Common myeloid progenitor, CD34-positive (primary cell): ENCODE data around the gene SLC22A14.

Source experiments
- CTCF ChIA-PET: fragments of 350-600 bp; sonication (Branson Sonifier 250); formaldehyde crosslinking; loops from one replicate; lab custom pipeline; 2021; ENCODE audit warnings: antibody characterized with exemption; lab: Charles Lee
- POLR2A ChIA-PET: fragments of 350-600 bp; sonication (Branson Sonifier 250); formaldehyde crosslinking; loops from one replicate; lab custom pipeline; 2021; ENCODE audit warnings: antibody characterized with exemption; lab: Charles Lee
- DNase-seq, 3 donors: peaks; one replicate each; pipeline versions ENCODE4 v3.0.0 to v3.0.0-alpha.2; 2013
- H3K27ac ChIP-seq, 2 experiments: 1 replicate in 1 of 2; 2 replicates in 1 of 2; pipeline ENCODE4 v1.7.0; 2013; ENCODE audit warnings: inconsistent platforms in 2 of 2, low read length in 2 of 2, mild to moderate bottlenecking in 2 of 2, low read depth in 1 of 2, moderate library complexity in 1 of 2; ENCODE audit not compliant: severe bottlenecking in 2 of 2, insufficient read depth in 1 of 2, poor library complexity in 1 of 2
- H3K27me3 ChIP-seq, 5 experiments: replicated peaks in 2 of 5; 1 replicate in 3 of 5; 2 replicates in 2 of 5; pipeline versions ENCODE4 v1.6.1 to v1.7.0; 2013; ENCODE audit warnings: low read length in 4 of 5, mild to moderate bottlenecking in 2 of 5, moderate library complexity in 2 of 5, inconsistent platforms in 1 of 5; ENCODE audit not compliant: insufficient read depth in 5 of 5, control insufficient read depth in 4 of 5
- H3K36me3 ChIP-seq, 4 experiments: 1 replicate in 2 of 4; 2 replicates in 2 of 4; pipeline versions ENCODE4 v1.6.1 to v1.7.0; 2013; ENCODE audit warnings: low read length in 3 of 4, control low read depth in 1 of 4, mild to moderate bottlenecking in 1 of 4; ENCODE audit not compliant: control insufficient read depth in 4 of 4, insufficient read depth in 4 of 4
- H3K4me1 ChIP-seq, 4 experiments: 1 replicate in 3 of 4; 2 replicates in 1 of 4; pipeline versions ENCODE4 v1.6.1 to v1.7.1; 2013; ENCODE audit warnings: low read length in 3 of 4, mild to moderate bottlenecking in 3 of 4, control low read depth in 1 of 4, inconsistent platforms in 1 of 4, moderate library complexity in 1 of 4; ENCODE audit not compliant: control insufficient read depth in 4 of 4, insufficient read depth in 4 of 4; ENCODE audit errors: control extremely low read depth in 1 of 4
- H3K4me3 ChIP-seq, 7 experiments: 1 replicate in 4 of 7; 2 replicates in 3 of 7; pipeline versions ENCODE4 v1.5.1 to v1.7.0; 2013; ENCODE audit warnings: mild to moderate bottlenecking in 7 of 7, low read length in 6 of 7, moderate library complexity in 6 of 7, inconsistent platforms in 2 of 7, low read depth in 2 of 7, control low read depth in 1 of 7; ENCODE audit not compliant: insufficient read depth in 4 of 7, control insufficient read depth in 1 of 7; ENCODE audit errors: extremely low read depth in 1 of 7
- H3K9me3 ChIP-seq, 5 experiments: 1 replicate in 4 of 5; 2 replicates in 1 of 5; pipeline versions ENCODE4 v1.6.1 to v1.7.1; 2013; ENCODE audit warnings: low read length in 4 of 5, mild to moderate bottlenecking in 2 of 5, inconsistent platforms in 1 of 5, low read depth in 1 of 5, moderate library complexity in 1 of 5; ENCODE audit not compliant: control insufficient read depth in 4 of 5, insufficient read depth in 2 of 5; ENCODE audit errors: control extremely low read depth in 1 of 5
- WGBS: methylation state at CpG from one replicate; pipeline ENCODE4 v1.1.5; 2013; ENCODE audit not compliant: insufficient coverage; 5-methylcytosine and 5-hydroxymethylcytosine counted together

The SLC22A14 gene

GRCh38 chr3:38349684-38350359 is 67.7 kb downstream of the SLC22A14 start:
- Histone ChIP-seq H3K4me1 (peaks cover 0 to 14% (median 9%) of the 10 kb centered on the region in 4 experiments), H3K36me3 (peaks cover 0 to 12% (median 2%) of the 10 kb centered on the region in 4 experiments), H3K27me3 (no peaks in the 10 kb centered on the region), H3K9me3 (no peaks in the 10 kb centered on the region), H3K27ac (no peak overlapping the region), H3K4me3 (no peak overlapping the region)
- no peak for DNase-seq
- CTCF ChIA-PET = interaction anchor here (0.7 to 1.5 kb wide), 3 partner anchors 15 to 560 kb away, joined by 3 to 5 read pairs (median 3); no protein-coding TSS in a partner anchor
- POLR2A ChIA-PET = no interaction called here
- WGBS = 100% methylated on average over 2 of the region's 8 CpGs

GRCh38 chr3:38353151-38353550 is 71.1 kb downstream of the SLC22A14 start:
- Histone ChIP-seq H3K27me3 (no peaks in the 10 kb centered on the region), H3K4me1 (peaks cover 0 to 3% (median 0%) of the 10 kb centered on the region in 4 experiments), H3K27ac (no peak overlapping the region), H3K4me3 (no peak overlapping the region), H3K36me3 (peaks cover 0 to 13% (median 3%) of the 10 kb centered on the region in 4 experiments), H3K9me3 (no peaks in the 10 kb centered on the region)
- 100% methylated on average over 1 of the region's 4 CpGs for WGBS
- DNase-seq = no peak
- ChIA-PET POLR2A (no interaction called here), CTCF (interaction anchor here (0.9 to 1.4 kb wide), 2 partner anchors 9 to 128 kb away, joined by 3 to 4 read pairs; no protein-coding TSS in a partner anchor)

GRCh38 chr3:38354588-38355330 is 72.7 kb downstream of the SLC22A14 start:
- ChIA-PET CTCF (interaction anchor here (0.9 to 2.2 kb wide), 3 partner anchors 8 to 142 kb away, joined by 3 to 11 read pairs (median 4); partner anchors contain the start of genes EXOG and XYLB), POLR2A (no interaction called here)
- H3K36me3 ChIP-seq = peaks cover 0 to 10% (median 3%) of the 10 kb centered on the region in 4 experiments
- DNase-seq = peak in 2 of 3 donors; percentile 28 to 45
- 20% methylated on average over 1 of the region's 4 CpGs for WGBS
- H3K4me3 ChIP-seq = no peak overlapping the region
- H3K9me3 ChIP-seq = no peaks in the 10 kb centered on the region
- H3K4me1 ChIP-seq = peaks cover 0 to 3% (median 0%) of the 10 kb centered on the region in 4 experiments
- H3K27me3 ChIP-seq = no peaks in the 10 kb centered on the region
- H3K27ac ChIP-seq = no peak overlapping the region

- 100% methylated on average over 4 of the region's 6 CpGs for WGBS
- Histone ChIP-seq H3K36me3 (peaks cover 0 to 29% (median 2%) of the 10 kb centered on the region in 4 experiments), H3K27ac (no peak overlapping the region), H3K4me1 (peaks cover 0 to 7% (median 0%) of the 10 kb centered on the region in 4 experiments), H3K4me3 (no peak overlapping the region), H3K9me3 (no peaks in the 10 kb centered on the region), H3K27me3 (no peaks in the 10 kb centered on the region)
- ChIA-PET CTCF (interaction anchor here (1.2 to 1.8 kb wide), 2 partner anchors 9 to 121 kb away, joined by 4 to 5 read pairs; no protein-coding TSS in a partner anchor), POLR2A (no interaction called here)
- no peak for DNase-seq
These were observed 76.9 kb downstream of the SLC22A14 start for GRCh38 chr3:38359038-38359437.

GRCh38 chr3:38360345-38360744 is 78.3 kb downstream of the SLC22A14 start:
- ChIA-PET CTCF (interaction anchor here (1.0 kb wide), 1 partner anchor 98 kb away, joined by 3 read pairs; no protein-coding TSS in a partner anchor), POLR2A (no interaction called here)
- WGBS = 92% methylated on average over 3 of the region's 3 CpGs
- no peak overlapping the region for H3K27ac ChIP-seq
- H3K36me3 ChIP-seq = peaks cover 0 to 31% (median 4%) of the 10 kb centered on the region in 4 experiments
- H3K27me3 ChIP-seq = no peaks in the 10 kb centered on the region
- no peak for DNase-seq
- H3K4me1 ChIP-seq = peaks cover 0 to 4% (median 0%) of the 10 kb centered on the region in 4 experiments
- no peaks in the 10 kb centered on the region for H3K9me3 ChIP-seq
- no peak overlapping the region for H3K4me3 ChIP-seq

- POLR2A ChIA-PET = interaction anchor here (0.6 kb wide), 1 partner anchor 26 kb away, joined by 5 read pairs; no protein-coding TSS in a partner anchor
- WGBS = 75% methylated on average over 4 of the region's 4 CpGs
- H3K27ac ChIP-seq = no peak overlapping the region
- CTCF ChIA-PET = interaction anchor here (1.0 to 1.2 kb wide), 2 partner anchors 14 to 97 kb away, joined by 3 read pairs; partner anchors contain the start of gene XYLB
- no peaks in the 10 kb centered on the region for H3K27me3 ChIP-seq
- no peaks in the 10 kb centered on the region for H3K9me3 ChIP-seq
- H3K4me1 ChIP-seq = peaks cover 0 to 4% (median 0%) of the 10 kb centered on the region in 4 experiments
- H3K4me3 ChIP-seq = no peak overlapping the region
- no peak for DNase-seq
- peaks cover 0 to 39% (median 6%) of the 10 kb centered on the region in 4 experiments for H3K36me3 ChIP-seq
These were observed 79.4 kb downstream of the SLC22A14 start for GRCh38 chr3:38361496-38361895.
